Pancreas (tissue), 10 donors: Measurements from ENCODE around the gene MAP3K1. TPM values are rescaled to one million over a fixed set of nuclear protein-coding genes. Genes with fewer than 3 reads are reported as not detected.
"Not testable (repeated sequence)": the region's sequence is repeated elsewhere in the genome, so short reads cannot be mapped to it uniquely, and the experiment has no call there.

ENCODE experiments used
- ATAC-seq, 4 donors: fragments of 200-7000 bp; cut with Tn5 transposase; one replicate each; pipeline versions ENCODE4 v1.8.0 to v1.9.1; 2020; ENCODE audit warnings: mild to moderate bottlenecking in 4 of 4, moderate library complexity in 4 of 4
- DNase-seq, 6 donors: peaks; one replicate each; pipeline ENCODE4 v3.0.0-alpha.2; 2020
- FAIRE-seq: peaks from 2 replicates; lab custom pipeline; 2012; peaks lifted over from hg19 to GRCh38; lab: Jason Lieb, UNC
- H3K27ac ChIP-seq, 4 donors: fragments of 200-600 bp; sonication (generic); 1 replicate in 3 of 4; 2 replicates in 1 of 4; pipeline versions ENCODE4 v1.5.0 to v1.8.0; 2020
- H3K27me3 ChIP-seq, 4 donors: fragments of 200-600 bp; one replicate each; pipeline ENCODE4 v1.8.0; 2021
- H3K36me3 ChIP-seq, 3 donors: fragments of 200-600 bp; sonication (generic) in 1 of 3; one replicate each; pipeline versions ENCODE4 v1.5.0 to v1.8.0; 2020 to 2021
- H3K4me1 ChIP-seq, 3 donors: fragments of 200-600 bp; one replicate each; pipeline ENCODE4 v1.8.0; 2021
- H3K4me3 ChIP-seq, 4 donors: fragments of 200-600 bp; sonication (generic) in 2 of 4; one replicate each; pipeline versions ENCODE4 v1.5.0 to v1.8.0; 2020 to 2021
- H3K9me3 ChIP-seq, 4 donors: fragments of 200-600 bp; one replicate each; pipeline ENCODE4 v1.8.0; 2021
- WGBS, 2 donors: extraction: QIAGEN DNeasy Blood & Tissue Kit; methylation state at CpG; one replicate each; pipeline ENCODE4 v1.1.7; 2013; 5-methylcytosine and 5-hydroxymethylcytosine counted together
- intact Hi-C, 3 donors: fragments of 100-400 bp; cut with DNase I; formaldehyde crosslinking; loops; one replicate each; pipeline versions ENCODE4 v1.11.1 to v1.14.2; 2022
- polyA plus RNA-seq, 2 donors: library from polyadenylated mRNA; stranded (reverse); fragments of 200-250 nt; gene quantifications; one replicate each; pipeline ENCODE4 v1.2.3, GENCODE V29; 2013
- total RNA-seq, 6 donors: library from RNA; stranded (reverse); fragmentation: NEBNext Ultra II Directional in 4 of 6; extraction: Animal tissue kit (Norgen Biotek cat#: 25700) in 4 of 6; gene quantifications; one replicate each; pipeline versions ENCODE4 v1.2.1 to v1.2.4, GENCODE V29; 2021 to 2023
- TF ChIP-seq, protein P1 (sequence below), 4 donors: fragments of 200-600 bp; sonication (generic) in 3 of 4; IDR thresholded peaks; one replicate each; pipeline versions ENCODE4 v1.5.0 to v1.8.0; 2021; ENCODE audit warnings: antibody characterized with exemption in 4 of 4
- donor health status: healthy with polysubstance abuse.
- donor health status: DM: no; HTN: no; CAD: no; lungs with moderate emphysema.
- donor health status: DM: no; HTN: no; CAD: no.
- donor health status: control.
- donor health status: control.
- donor health status: Bipolar disorder and iron deficiency.
- donor health status: DM: yes; HTN: yes; CAD: no.
- donor health status: DM: no; HTN: no; CAD: no.
- donor health status: DM: no; HTN: no; CAD: no.
- donor health status: DM: yes; HTN: yes; CAD: no.

Gene MAP3K1
- total and polyA plus RNA-seq, 8 donors: 5.4 to 28.7 (median 12.1) TPM

DNA sequence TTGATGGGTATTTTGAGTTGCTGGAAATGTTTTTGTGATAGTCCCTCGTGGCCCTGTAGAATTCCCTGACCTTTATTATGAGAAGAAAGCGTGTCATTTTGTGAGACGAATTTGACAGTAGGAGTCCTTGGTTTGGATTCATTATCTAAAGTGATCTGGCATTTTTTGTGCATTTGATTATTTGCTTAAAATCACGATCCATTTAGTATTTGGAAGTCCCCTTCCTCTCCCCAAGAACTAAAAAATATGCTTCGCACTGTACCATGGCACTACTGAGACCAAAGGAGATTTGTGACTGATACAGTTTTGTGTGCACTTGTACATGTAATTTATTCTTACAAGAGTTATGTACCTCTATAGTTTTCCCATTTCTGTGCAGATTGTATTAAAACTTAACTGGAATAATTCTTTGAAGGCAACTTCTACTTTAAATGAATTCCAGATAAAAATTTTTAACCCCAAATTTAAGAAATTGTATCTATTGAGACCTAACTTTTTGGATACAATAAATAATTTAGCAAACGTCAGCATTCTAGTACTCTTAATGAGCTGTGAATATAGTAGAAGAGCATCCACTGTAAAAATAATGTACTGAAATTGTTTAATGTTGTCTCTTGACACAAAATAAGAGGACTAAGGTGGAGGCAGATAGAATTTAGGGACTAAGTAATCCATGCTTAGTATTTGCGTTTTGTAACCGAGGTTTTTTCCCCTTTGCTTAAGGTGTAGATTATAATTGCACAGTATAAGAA lies 2.1 kb downstream of the MAP3K1 start:
- peak overlapping the region in 3 of 4 donors; percentile 97 to 98 (median 97) for H3K27ac ChIP-seq
- H3K9me3 ChIP-seq: no peaks in the 10 kb centered on the region
- DNase-seq (no peak), ATAC-seq (no peak), FAIRE-seq (no peak)
- WGBS, 2 donors: 4 to 6% methylated on average over 8 of the region's 8 CpGs
- peaks cover 14 to 50% (median 41%) of the 10 kb centered on the region in 3 donors for H3K4me1 ChIP-seq
- intact Hi-C loops: loop anchor here in 1 of 3 donors (10.0 kb wide), 2 partner anchors 173 to 323 kb away; no protein-coding TSS in a partner anchor
- TF ChIP-seq, protein P1, sequence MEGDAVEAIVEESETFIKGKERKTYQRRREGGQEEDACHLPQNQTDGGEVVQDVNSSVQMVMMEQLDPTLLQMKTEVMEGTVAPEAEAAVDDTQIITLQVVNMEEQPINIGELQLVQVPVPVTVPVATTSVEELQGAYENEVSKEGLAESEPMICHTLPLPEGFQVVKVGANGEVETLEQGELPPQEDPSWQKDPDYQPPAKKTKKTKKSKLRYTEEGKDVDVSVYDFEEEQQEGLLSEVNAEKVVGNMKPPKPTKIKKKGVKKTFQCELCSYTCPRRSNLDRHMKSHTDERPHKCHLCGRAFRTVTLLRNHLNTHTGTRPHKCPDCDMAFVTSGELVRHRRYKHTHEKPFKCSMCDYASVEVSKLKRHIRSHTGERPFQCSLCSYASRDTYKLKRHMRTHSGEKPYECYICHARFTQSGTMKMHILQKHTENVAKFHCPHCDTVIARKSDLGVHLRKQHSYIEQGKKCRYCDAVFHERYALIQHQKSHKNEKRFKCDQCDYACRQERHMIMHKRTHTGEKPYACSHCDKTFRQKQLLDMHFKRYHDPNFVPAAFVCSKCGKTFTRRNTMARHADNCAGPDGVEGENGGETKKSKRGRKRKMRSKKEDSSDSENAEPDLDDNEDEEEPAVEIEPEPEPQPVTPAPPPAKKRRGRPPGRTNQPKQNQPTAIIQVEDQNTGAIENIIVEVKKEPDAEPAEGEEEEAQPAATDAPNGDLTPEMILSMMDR (IDR thresholded peaks at IDR 0.05): no peak
- peak overlapping the region; percentile 53 to 96 (median 80) for H3K4me3 ChIP-seq
- H3K27me3 ChIP-seq: no peaks in the 10 kb centered on the region
- H3K36me3 ChIP-seq: no peaks in the 10 kb centered on the region

DNA sequence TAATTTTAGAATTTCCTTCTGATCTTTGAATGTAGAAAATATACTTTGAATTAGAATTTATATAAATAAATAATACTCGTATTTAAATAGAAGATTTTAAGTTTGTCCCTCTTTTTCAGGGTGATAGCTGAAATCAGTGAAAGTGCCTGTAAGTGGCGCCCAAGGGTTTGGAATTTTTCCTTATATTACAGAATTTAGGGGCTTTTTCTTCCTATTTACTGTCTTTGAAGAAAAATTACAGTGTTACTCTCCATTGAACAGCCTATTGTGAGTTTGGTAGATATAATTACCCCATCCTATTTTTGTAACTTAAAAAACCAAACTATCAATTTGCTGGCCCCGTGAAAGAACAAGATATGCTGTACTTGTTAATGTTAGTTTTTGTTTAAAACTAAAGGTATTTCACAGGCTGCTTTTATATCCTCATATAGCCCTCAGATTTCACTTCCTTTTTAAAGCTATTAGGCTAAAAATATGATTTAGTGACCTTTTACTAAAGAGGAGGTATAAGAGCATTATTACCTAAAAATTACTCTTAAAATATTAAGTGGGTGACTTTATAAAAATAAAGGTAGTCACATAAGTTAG lies 3.2 kb downstream of the MAP3K1 start:
- TF ChIP-seq, protein P1 (IDR thresholded peaks at IDR 0.05): no peak
- intact Hi-C loops: loop anchor here in 1 of 3 donors (10.0 kb wide), 2 partner anchors 174 to 324 kb away; no protein-coding TSS in a partner anchor
- FAIRE-seq (no peak), DNase-seq (no peak), ATAC-seq (no peak)
- Histone ChIP-seq H3K27ac (peak overlapping the region in 2 of 4 donors; percentile 97), H3K9me3 (no peaks in the 10 kb centered on the region), H3K4me1 (peaks cover 16 to 56% (median 42%) of the 10 kb centered on the region in 3 donors), H3K36me3 (no peaks in the 10 kb centered on the region), H3K4me3 (peak overlapping the region in 2 of 4 donors; percentile 28 to 73), H3K27me3 (no peaks in the 10 kb centered on the region)
- WGBS, 2 donors: 8 to 16% methylated on average over 3 of the region's 3 CpGs

DNA sequence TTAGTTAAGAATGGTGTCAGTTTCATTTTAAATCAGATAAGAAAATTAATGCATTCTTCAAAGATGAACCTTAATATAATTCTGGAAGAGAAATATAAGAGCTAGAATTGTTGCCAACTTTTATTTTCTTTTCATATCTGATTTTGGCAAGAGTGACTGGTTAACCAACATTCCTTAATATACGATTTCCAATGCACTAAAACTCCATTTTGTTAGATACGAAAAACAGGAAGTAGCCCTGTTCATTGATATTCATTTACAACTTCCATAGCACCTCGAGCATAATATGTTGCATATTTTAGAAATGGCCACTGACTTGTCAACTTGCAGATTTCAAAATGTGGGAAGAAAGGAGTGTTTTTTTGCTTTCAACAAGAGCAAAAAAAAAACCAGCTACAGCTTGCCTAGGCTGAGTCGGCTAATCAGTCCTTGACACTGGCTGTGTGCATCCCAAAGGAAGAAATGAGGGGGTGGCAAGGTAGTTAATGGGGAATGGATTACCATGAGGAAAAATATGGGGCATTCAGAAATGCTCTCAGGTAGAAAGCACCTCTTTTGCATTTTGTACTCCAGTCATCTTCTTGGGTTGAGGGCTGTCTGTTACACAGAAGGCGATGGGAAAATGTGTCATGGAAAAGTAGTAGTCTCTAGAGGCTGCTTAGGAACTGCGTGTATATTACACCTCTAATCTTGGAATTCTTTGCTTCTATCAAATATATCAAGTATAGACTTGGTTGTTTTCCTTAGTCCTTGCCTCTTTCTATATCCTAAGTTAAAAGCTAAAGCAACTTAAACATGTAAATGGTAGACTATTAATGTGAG lies 3.9 kb downstream of the MAP3K1 start:
- ATAC-seq (no peak), FAIRE-seq (no peak), DNase-seq (no peak)
- intact Hi-C loops: loop anchor here in 1 of 3 donors (10.0 kb wide), 2 partner anchors 174 to 324 kb away; no protein-coding TSS in a partner anchor
- H3K27ac ChIP-seq: peak overlapping the region in 3 of 4 donors; percentile 12 to 97 (median 97)
- peak overlapping the region in 2 of 4 donors; percentile 3 to 28 for H3K4me3 ChIP-seq
- H3K27me3 ChIP-seq: no peaks in the 10 kb centered on the region
- H3K9me3 ChIP-seq: no peaks in the 10 kb centered on the region
- peaks cover 18 to 59% (median 49%) of the 10 kb centered on the region in 3 donors for H3K4me1 ChIP-seq
- H3K36me3 ChIP-seq: no peaks in the 10 kb centered on the region
- TF ChIP-seq, protein P1 (IDR thresholded peaks at IDR 0.05): no peak
- WGBS, 2 donors: 14% methylated on average over 6 of the region's 6 CpGs

DNA sequence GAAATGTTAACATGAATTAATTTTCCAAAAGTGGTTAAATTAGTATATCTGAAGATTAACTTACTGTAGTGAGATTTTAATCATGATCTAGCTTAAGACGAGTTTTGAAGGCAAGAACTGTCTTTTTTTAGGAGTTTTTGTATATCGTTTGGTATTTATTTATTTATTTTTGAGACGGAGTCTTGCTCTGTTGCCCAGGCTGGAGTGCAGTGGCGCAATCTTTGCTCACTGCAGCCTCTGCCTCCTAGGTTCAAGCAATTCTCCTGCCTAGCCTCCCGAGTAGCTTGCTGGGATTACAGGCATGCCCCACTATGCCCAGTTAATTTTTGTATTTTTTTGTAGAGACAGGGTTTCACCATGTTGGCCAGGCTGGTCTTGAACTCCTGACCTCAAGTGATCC lies 6.5 kb downstream of the MAP3K1 start:
- H3K36me3 ChIP-seq, H3K4me3 ChIP-seq, ATAC-seq, intact Hi-C loops, H3K27ac ChIP-seq, H3K27me3 ChIP-seq, FAIRE-seq, DNase-seq, H3K9me3 ChIP-seq: not testable (repeated sequence)
- WGBS, 2 donors: 78 to 83% methylated on average over 5 of the region's 5 CpGs
- peaks cover 18 to 75% (median 49%) of the 10 kb centered on the region in 3 donors for H3K4me1 ChIP-seq

DNA sequence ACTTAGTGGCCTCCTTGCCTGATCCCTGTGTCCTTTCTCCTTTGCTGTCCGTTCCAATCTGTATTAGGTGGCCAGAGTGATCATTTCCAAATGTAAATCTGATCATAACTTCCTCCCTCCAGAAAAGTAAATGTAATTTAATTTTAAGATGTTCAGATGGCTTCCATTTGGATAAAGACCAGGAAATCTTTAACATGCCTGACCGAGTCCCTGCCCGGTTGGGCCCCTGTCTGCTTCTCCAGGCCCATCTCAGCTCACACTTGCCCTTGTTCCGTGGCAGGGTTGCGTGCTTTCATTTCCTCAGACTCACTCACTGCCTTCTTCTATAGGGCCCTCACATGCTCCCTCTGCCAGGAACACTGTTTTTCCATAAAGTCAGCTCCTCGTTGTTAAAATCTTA lies 7.6 kb downstream of the MAP3K1 start:
- ATAC-seq: peak in 1 of 4 donors; percentile 9
- Histone ChIP-seq H3K27me3 (no peaks in the 10 kb centered on the region), H3K9me3 (no peaks in the 10 kb centered on the region), H3K4me3 (no peak overlapping the region), H3K36me3 (no peaks in the 10 kb centered on the region), H3K27ac (no peak overlapping the region), H3K4me1 (peaks cover 18 to 72% (median 48%) of the 10 kb centered on the region in 3 donors)
- no peak for DNase-seq
- TF ChIP-seq, protein P1 (IDR thresholded peaks at IDR 0.05): no peak
- no peak for FAIRE-seq
- intact Hi-C loops: no loop called here
- 66 to 72% methylated on average over 6 of the region's 6 CpGs for WGBS, 2 donors
